Endothelial cell of umbilical vein (primary cell): ENCODE measurements around the gene LONRF2. TPM values are rescaled to one million over a fixed set of nuclear protein-coding genes. Genes with fewer than 3 reads are reported as not detected.

ENCODE experiments used
- BruUV-seq: library from RNA; stranded (reverse); fragments of 400-500 nt; replicated peaks from 2 replicates; lab custom pipeline; 2021; lab: Mats Ljungman, UMichigan
- CTCF ChIA-PET: fragments of 300-600, 350-600 bp; sonication (Branson Sonifier 250); formaldehyde crosslinking; loops from one replicate; lab custom pipeline; 2021; ENCODE audit warnings: antibody characterized with exemption, inconsistent platforms; lab: Charles Lee
- POLR2A ChIA-PET: fragments of 300-600, 350-600 bp; sonication (Branson Sonifier 250); formaldehyde crosslinking; loops from one replicate; lab custom pipeline; 2021; ENCODE audit warnings: antibody characterized with exemption, inconsistent platforms; lab: Charles Lee
- DNase-seq: peaks from one replicate; pipeline ENCODE4 v3.0.0-alpha.2; 2011; ENCODE audit warnings: low read depth, low spot score
- FAIRE-seq: peaks from 2 replicates; lab custom pipeline; 2011; peaks lifted over from hg19 to GRCh38; lab: Jason Lieb, UNC
- H2AFZ ChIP-seq: 2 replicates; pipeline ENCODE4 v1.6.0; 2012; ENCODE audit warnings: low read depth, low read length, control low read depth, inconsistent platforms
- H3K27ac ChIP-seq: 2 replicates; pipeline ENCODE4 v1.5.1; 2011; ENCODE audit warnings: low read depth, mild to moderate bottlenecking, control low read depth, low read length, moderate library complexity; ENCODE audit not compliant: insufficient read depth
- H3K27me3 ChIP-seq, 2 experiments: 2 replicates each; pipeline versions ENCODE4 v1.6.0 to v1.6.1; 2011; ENCODE audit warnings: low read length in 2 of 2, mixed read lengths in 1 of 2; ENCODE audit not compliant: control insufficient read depth in 2 of 2, insufficient read depth in 2 of 2
- H3K36me3 ChIP-seq, 2 experiments: 2 replicates in 1 of 2; 3 replicates in 1 of 2; pipeline ENCODE4 v1.5.1; 2011; ENCODE audit warnings: low read length in 2 of 2, mild to moderate bottlenecking in 1 of 2, moderate library complexity in 1 of 2; ENCODE audit not compliant: control insufficient read depth in 2 of 2, insufficient read depth in 2 of 2; ENCODE audit errors: extremely low read depth in 1 of 2
- H3K4me1 ChIP-seq: 3 replicates; pipeline ENCODE4 v1.5.1; 2011; ENCODE audit warnings: mild to moderate bottlenecking, low read length; ENCODE audit not compliant: control insufficient read depth, insufficient read depth; ENCODE audit errors: extremely low read depth
- H3K4me2 ChIP-seq: 2 replicates; pipeline ENCODE4 v1.6.1; 2011; ENCODE audit warnings: low read length, control low read depth, mixed read lengths; ENCODE audit not compliant: insufficient read depth
- H3K4me3 ChIP-seq, 3 experiments: fragments of 200-600 bp in 1 of 3; sonication (generic), shearing (Covaris generic) in 1 of 3; replicated peaks in 1 of 3; 2 replicates each; pipeline ENCODE4 v1.5.1; 2011 to 2016; ENCODE audit warnings: control low read depth in 3 of 3, low read length in 3 of 3, mild to moderate bottlenecking in 2 of 3, inconsistent platforms in 1 of 3, low read depth in 1 of 3, moderate library complexity in 1 of 3; ENCODE audit not compliant: insufficient read depth in 1 of 3
- H3K79me2 ChIP-seq: 2 replicates; pipeline ENCODE4 v1.6.0; 2012; ENCODE audit warnings: low read length, inconsistent platforms; ENCODE audit not compliant: control insufficient read depth, insufficient read depth
- H3K9ac ChIP-seq: replicated peaks from 2 replicates; pipeline ENCODE3; 2011; ENCODE audit warnings: low read length, control low read depth; ENCODE audit not compliant: insufficient read depth; ENCODE audit errors: extremely low read depth
- H3K9me1 ChIP-seq: replicated peaks from 3 replicates; pipeline ENCODE4 v1.6.0; 2011; ENCODE audit warnings: mild to moderate bottlenecking, low read length; ENCODE audit not compliant: control insufficient read depth, insufficient read depth; ENCODE audit errors: extremely low read depth
- H3K9me3 ChIP-seq: replicated peaks from 2 replicates; pipeline ENCODE4 v1.5.1; 2012; ENCODE audit warnings: low read length, inconsistent platforms; ENCODE audit not compliant: control insufficient read depth, insufficient read depth
- H4K20me1 ChIP-seq: replicated peaks from 2 replicates; pipeline ENCODE3; 2011; ENCODE audit warnings: mild to moderate bottlenecking, low read length; ENCODE audit not compliant: control insufficient read depth, insufficient read depth; ENCODE audit errors: extremely low read depth
- CTCF ChIP-seq, 2 donors: IDR thresholded peaks; 1 replicate in 1 of 2; 2 replicates in 1 of 2; pipeline ENCODE4 v1.5.1; 2011; ENCODE audit warnings: low read length in 2 of 2, mild to moderate bottlenecking in 2 of 2, moderate library complexity in 2 of 2, control low read depth in 1 of 2, inconsistent platforms in 1 of 2, low read depth in 1 of 2; ENCODE audit not compliant: insufficient read depth in 1 of 2; ENCODE audit errors: extremely low read depth in 1 of 2
- EZH2 ChIP-seq: IDR thresholded peaks from 2 replicates; pipeline ENCODE4 v1.6.1; 2012; ENCODE audit warnings: borderline replicate concordance, low read depth, mild to moderate bottlenecking, moderate library complexity, low read length, inconsistent platforms; ENCODE audit not compliant: severe bottlenecking
- FOS ChIP-seq: IDR thresholded peaks from 2 replicates; pipeline ENCODE4 v1.6.1; 2011; ENCODE audit warnings: mild to moderate bottlenecking, low read length, moderate library complexity, borderline replicate concordance; ENCODE audit not compliant: insufficient read depth
- GATA2 ChIP-seq: IDR thresholded peaks from 2 replicates; pipeline ENCODE4 v1.7.0; 2011; ENCODE audit warnings: low read depth, mild to moderate bottlenecking, moderate library complexity, mixed read lengths, low read length; ENCODE audit not compliant: insufficient read length, insufficient read depth
- JUN ChIP-seq: IDR thresholded peaks from 2 replicates; pipeline ENCODE4 v1.6.1; 2011; ENCODE audit warnings: borderline replicate concordance, low read depth; ENCODE audit not compliant: insufficient read length, insufficient read depth
- MYC ChIP-seq: IDR thresholded peaks from one replicate; pipeline ENCODE4 v1.6.1; 2011; ENCODE audit warnings: mild to moderate bottlenecking, low read depth, low read length
- POLR2A ChIP-seq: IDR thresholded peaks from 2 replicates; pipeline ENCODE4 v1.6.1; 2012; ENCODE audit warnings: low read depth, mild to moderate bottlenecking, control low read depth, low read length
- POLR2AphosphoS5 ChIP-seq: IDR thresholded peaks from 2 replicates; pipeline ENCODE4 v1.6.1; 2012; ENCODE audit warnings: low read depth, mild to moderate bottlenecking, control low read depth, low read length, moderate library complexity; ENCODE audit not compliant: insufficient read depth
- dilution Hi-C: fragments of 300-500 bp; cut with MboI; formaldehyde crosslinking; loops from one replicate; pipeline ENCODE4 v1.15.0; 2019; ENCODE audit warnings: low sequenced_read_pairs; ENCODE audit not compliant: extremely low pct_ligation_motif_present
- intact Hi-C: fragments of 100-400 bp; cut with micrococcal nuclease; formaldehyde crosslinking; loops from one replicate; pipeline ENCODE4 v1.10.0; 2022
- polyA plus RNA-seq, 4 experiments: library from polyadenylated mRNA; depleted of rRNA in 3 of 4; stranded (reverse) in 3 of 4; unstranded in 1 of 4; fragments of >200 nt; gene quantifications; 2 replicates each; pipeline versions ENCODE4 v1.2.1 to v1.2.3, GENCODE V29; 2011 to 2012; ENCODE audit warnings: missing spikeins in 1 of 4
- total RNA-seq: library from RNA; stranded (reverse); gene quantifications from 2 replicates; pipeline ENCODE4 v1.2.3, GENCODE V29; 2021
- TF ChIP-seq, protein P1 (sequence below): IDR thresholded peaks from 2 replicates; pipeline ENCODE4 v1.6.1; 2011; ENCODE audit not compliant: insufficient read depth, insufficient read length

LONRF2 gene
- total and polyA plus RNA-seq, 2 donors (not counting 3 experiments of a cell fraction or from before 2014, with no cell fraction given): 0.03 TPM; not detected in 1

DNA sequence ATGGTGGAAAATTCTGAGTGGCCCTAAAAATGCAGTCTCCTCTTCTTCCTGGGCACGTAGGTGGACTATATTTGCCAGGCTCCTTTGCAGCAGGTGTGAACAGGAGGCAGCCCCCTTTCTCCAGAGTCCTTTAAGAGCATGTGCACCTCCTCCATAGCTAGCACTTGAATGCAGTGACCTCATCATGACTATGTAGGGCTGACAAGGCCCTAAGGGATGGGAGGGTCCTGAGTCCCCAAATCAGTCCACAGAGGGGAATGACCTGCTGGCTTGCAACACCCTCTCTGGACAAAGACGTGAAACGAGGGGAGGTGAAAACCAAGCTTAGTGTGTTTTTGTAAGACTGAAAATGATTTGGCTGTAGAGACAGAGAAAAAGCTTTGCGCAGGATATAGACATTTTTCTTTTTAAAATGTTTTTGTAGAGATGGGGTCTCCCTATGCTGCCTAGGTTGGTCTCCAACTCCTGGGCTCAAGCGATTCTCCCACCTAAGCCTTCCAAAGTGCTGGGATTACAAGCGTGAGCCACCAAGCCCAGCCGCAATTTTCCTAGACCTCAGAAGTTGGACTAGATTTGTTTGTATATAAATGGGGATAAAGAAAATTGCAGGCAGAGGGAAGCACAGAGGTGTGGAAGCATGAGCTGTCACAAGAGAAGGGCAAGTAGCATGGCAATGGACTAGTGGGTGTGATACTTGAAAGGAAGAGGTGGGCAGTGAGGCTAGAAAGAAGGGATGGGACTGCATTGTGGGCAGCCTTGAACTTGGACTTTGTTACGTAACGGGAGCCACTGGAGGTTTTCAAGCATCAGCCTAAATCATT is 28.8 kb downstream of the LONRF2 start:
- CTCF ChIA-PET: interaction anchor here (3.4 kb wide), 1 partner anchor 88 kb away, joined by 20 read pairs; no protein-coding TSS in a partner anchor
- no peak for TF ChIP-seq EZH2
- no peak for TF ChIP-seq POLR2A
- no peak for TF ChIP-seq FOS
- Histone ChIP-seq H3K27ac (no peak overlapping the region), H3K4me1 (peaks cover 3% of the 10 kb centered on the region), H3K9me3 (no peaks in the 10 kb centered on the region), H3K9me1 (no peaks in the 10 kb centered on the region), H3K4me2 (no peak overlapping the region), H2AFZ (no peak overlapping the region), H3K79me2 (no peaks in the 10 kb centered on the region), H4K20me1 (no peaks in the 10 kb centered on the region), H3K9ac (no peak overlapping the region), H3K36me3 (no peaks in the 10 kb centered on the region), H3K27me3 (peaks cover 7 to 9% of the 10 kb centered on the region in 2 experiments), H3K4me3 (no peak overlapping the region)
- intact Hi-C loops (no loop called here), dilution Hi-C loops (no loop called here)
- DNase-seq (no peak), FAIRE-seq (no peak)
- POLR2A ChIA-PET: interaction anchor here (0.6 kb wide), 1 partner anchor 1102 kb away, joined by 5 read pairs; no protein-coding TSS in a partner anchor
- BruUV-seq: no TSS peak

DNA sequence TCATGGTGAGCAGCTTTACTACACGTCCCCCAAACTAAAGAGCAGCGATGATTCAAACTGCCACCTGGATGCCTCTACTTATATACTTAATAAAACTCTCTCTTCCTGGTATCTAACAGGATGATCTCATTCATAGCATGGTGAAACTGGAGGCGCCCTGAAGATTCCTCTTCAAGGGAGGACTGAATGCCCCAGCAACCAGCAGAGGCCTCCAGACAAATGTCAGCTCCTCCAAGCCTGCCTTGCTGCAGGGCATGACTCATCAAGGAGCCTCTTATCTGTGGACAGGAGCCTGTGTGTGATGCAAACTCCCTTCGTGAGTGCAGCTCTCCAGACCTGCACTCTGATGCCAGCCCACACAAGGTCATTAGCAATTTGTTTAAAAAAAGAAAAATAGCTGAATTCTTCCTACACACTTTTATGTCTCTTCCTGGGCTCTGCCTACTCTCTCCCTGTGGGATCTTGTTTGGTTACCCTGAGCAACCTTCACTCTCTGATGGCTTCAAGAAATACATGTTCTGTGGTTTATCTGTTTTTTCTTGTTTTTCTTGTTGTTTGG is 30.2 kb downstream of the LONRF2 start:
- no TSS peak for BruUV-seq
- no peak for DNase-seq
- Histone ChIP-seq H4K20me1 (no peaks in the 10 kb centered on the region), H2AFZ (no peak overlapping the region), H3K27me3 (peaks cover 4 to 7% of the 10 kb centered on the region in 2 experiments), H3K4me3 (no peak overlapping the region), H3K36me3 (no peaks in the 10 kb centered on the region), H3K4me1 (peaks cover 3% of the 10 kb centered on the region), H3K4me2 (no peak overlapping the region), H3K9ac (no peak overlapping the region), H3K9me3 (no peaks in the 10 kb centered on the region), H3K27ac (no peak overlapping the region), H3K9me1 (no peaks in the 10 kb centered on the region), H3K79me2 (no peaks in the 10 kb centered on the region)
- TF ChIP-seq POLR2AphosphoS5 (no peak), MYC (no peak), FOS (peak; percentile 54), POLR2A (no peak), CTCF (IDR thresholded peaks at IDR 0.05; ENCODE audit: extremely low read depth in 1 of 2, insufficient read depth in 1 of 2, low read depth in 1 of 2, low read length in 2 of 2) (no peak), EZH2 (no peak), JUN (peak; percentile 39), GATA2 (no peak)
- TF ChIP-seq, protein P1, sequence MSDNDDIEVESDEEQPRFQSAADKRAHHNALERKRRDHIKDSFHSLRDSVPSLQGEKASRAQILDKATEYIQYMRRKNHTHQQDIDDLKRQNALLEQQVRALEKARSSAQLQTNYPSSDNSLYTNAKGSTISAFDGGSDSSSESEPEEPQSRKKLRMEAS: no peak
- CTCF ChIA-PET: interaction anchor here (1.0 to 3.4 kb wide), 6 partner anchors 11 to 89 kb away, joined by 3 to 36 read pairs (median 3); no protein-coding TSS in a partner anchor
- POLR2A ChIA-PET: no interaction called here
- dilution Hi-C loops (no loop called here), intact Hi-C loops (no loop called here)
- FAIRE-seq: no peak
